NCI-H1436 (cell line): Measurements from ENCODE around the gene SNAPC2.
A peak's percentile ranks its signal among the peaks of the same experiment; 100 is the strongest.

ENCODE experiments used
- DNase-seq: peaks from one replicate; lab custom pipeline; 2025; lab: John Stamatoyannopoulos, UW

SNAPC2 gene, protein sequence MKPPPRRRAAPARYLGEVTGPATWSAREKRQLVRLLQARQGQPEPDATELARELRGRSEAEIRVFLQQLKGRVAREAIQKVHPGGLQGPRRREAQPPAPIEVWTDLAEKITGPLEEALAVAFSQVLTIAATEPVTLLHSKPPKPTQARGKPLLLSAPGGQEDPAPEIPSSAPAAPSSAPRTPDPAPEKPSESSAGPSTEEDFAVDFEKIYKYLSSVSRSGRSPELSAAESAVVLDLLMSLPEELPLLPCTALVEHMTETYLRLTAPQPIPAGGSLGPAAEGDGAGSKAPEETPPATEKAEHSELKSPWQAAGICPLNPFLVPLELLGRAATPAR

DNA sequence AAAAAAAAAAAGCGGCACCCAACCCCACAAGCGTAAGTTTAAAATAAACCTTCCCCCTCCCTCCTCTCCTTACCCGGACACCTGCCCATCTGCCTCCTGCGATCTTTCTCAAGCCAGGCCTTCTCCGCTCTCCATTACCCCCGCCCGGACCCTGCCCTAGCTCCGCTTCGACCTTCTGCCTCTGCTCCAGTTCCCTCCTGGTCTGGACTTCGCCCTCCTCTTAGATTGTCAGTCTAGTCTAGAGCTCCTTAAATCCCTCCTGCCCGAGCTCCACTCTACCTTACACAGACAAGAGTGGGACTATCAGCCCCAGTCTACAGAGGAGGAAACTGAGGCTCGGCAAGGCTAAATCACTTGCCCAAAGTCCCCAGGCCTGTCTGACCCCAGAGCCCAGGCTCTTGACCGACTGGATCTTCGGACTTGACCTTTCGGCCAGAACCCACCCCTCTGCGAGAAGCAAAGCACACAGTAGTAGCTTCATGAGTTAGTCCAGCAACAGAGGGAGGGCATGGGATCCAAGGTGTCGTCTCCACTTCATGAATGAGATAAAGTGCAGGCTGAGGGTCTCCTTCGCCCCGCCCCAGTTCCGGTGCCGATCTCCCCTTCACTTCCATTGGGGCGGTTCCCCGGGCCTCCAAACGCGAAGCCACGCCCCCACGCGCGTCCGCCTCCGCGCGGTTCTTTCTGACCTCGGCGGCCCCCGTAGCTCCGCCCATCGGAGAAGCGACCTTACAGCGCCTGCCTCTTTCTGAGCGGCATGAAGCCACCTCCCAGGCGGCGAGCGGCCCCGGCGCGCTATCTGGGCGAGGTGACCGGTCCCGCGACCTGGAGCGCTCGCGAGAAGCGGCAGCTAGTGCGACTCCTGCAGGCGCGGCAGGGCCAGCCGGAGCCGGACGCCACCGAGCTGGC is at the start of gene SNAPC2:
TSS of gene SNAPC2 (plus strand) at position 729 of the 909 bp plus-strand sequence. CDS start at position 758, 29 bp downstream.
- DNase-seq: peak; percentile 94

- DNase-seq: peak; percentile 86
Measured at GRCh38 chr19:7870571-7871436, 49.3 kb upstream of the SNAPC2 start.

- peak; percentile 96 for DNase-seq
Measured at GRCh38 chr19:7871437-7872305, 48.5 kb upstream of the SNAPC2 start.

GRCh38 chr19:7872306-7873204 is 47.6 kb upstream of the SNAPC2 start:
- no peak for DNase-seq

DNA sequence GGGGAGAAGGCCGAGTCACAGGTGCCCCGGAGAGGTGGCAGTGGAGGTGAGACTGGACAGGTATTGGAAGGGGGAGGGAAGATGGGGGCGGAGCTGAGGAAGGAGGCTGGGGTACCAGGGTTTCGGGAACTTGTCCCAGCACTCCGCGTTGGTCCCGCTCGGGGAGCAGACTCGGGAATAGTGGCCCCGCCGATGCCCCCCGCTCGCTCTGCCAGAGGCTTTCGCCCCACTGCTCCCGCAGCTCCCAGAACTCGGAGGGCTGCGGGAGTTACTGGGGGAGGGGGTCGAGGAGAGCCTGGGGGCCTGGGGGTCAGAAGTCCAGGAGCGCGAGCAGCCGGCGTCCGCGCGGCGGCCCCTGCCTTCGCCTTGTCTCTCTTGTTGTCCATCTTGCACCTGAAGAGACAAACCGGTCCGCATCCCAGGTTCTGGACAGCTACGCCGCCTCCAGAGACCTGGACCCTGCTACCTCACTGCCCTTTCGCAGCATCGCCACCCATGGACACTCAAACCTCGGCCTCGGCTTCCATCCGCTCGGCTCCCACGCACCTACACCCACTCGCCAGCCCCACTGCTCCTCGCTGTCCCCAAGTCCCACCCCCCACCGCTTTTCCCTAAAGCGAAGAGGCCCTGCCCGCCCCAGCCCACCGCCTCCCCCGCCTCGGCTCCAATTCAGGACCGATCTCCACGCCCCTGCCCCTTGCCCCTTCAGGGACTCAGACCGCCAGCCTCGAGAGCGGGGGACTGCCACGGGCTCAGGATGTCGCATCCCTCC is 46.6 kb upstream of the SNAPC2 start:
- no peak for DNase-seq

DNA sequence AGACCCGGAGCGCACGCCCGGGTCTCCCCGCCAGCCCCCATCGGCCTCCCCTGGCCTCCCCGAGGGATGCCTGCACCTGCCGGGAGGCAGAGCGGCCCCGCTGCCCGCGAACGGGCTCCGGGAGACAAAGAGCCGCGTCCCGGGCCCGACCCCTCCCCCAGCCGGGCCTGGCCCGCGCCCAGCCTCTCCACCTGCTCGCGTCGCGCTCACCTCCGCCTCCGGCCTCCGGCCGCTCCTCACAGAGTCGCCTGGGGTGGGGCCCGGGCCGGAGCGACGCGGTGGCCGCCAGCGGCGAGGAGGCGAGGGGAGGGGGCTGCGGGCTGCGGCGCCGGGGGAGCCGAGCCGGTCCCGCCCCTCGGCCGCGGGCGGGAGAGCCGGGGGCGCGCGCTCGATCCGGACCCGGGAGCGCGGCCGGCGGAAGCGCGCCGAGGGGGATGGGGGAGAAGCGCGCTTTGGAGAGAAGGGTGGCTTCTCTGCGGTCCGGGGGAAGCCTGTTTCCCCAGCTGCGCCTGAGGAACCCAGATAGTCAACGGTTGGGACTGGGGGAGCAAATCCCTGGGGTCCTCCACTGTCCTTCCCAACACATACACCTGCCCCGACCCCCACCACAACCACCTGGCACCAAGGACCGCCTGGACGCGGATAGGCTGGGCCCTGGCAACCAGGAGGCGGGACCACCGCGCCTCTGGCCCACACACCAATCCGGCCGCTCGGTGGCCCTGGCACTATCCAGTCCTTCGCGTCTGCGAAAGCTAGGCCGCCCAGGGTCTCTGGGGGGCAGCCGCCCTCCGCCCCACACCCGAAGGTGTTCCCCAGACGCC is 45.9 kb upstream of the SNAPC2 start, which contains the start of gene PRR36:
TSS of gene PRR36 (minus strand) at position 315 of the 821 bp plus-strand sequence. CDS start 701 bp downstream, outside the sequence.
- DNase-seq: peak; percentile 92

DNA sequence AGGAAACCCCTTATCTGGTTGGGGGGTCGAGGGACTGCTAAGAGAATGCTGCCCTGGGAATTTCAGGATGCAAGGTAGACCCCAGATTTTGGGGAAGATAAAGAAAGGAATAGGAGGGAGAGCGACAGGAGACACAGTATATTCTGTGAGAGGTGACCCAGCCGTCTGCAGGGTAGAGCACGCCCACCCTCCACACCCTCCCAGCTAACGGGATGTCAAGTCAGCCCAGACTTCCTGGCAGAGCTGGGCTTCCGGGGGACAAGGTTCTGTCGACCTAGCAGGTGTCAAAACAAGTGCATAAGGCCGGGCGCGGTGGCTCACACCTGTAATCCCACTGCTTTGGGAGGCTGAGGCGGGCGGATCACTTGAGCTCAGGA is 45.3 kb upstream of the SNAPC2 start:
- no peak for DNase-seq

DNA sequence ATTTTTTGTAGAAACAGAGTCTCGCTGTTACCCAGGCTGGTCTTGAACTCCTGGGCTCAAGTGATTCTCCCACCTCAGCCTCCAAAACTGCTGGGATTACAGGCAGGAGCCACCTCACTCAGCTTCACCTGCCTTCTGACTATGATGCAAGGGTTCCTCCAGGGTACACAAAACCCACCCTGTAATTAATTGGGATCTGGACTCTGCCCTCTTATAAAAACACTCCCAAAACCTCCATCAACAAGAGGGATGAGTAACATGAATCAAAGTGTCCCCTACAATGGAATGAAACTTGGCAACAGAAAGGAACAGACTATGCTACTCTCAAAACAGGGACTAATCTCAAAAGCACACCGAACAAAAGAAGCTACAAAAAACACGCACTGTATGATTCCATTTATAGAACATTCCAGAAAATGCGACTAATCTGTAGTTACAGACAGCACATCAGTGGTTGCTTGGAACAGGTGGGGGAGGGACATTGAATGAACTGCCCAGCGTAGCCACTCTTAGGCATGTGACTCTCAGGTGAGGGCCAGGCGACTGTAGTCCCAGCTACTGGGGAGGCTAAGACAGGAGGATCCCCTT is 42.8 kb upstream of the SNAPC2 start:
- DNase-seq: no peak

- DNase-seq: no peak
Measured at GRCh38 chr19:7879111-7879807, 40.9 kb upstream of the SNAPC2 start.

DNA sequence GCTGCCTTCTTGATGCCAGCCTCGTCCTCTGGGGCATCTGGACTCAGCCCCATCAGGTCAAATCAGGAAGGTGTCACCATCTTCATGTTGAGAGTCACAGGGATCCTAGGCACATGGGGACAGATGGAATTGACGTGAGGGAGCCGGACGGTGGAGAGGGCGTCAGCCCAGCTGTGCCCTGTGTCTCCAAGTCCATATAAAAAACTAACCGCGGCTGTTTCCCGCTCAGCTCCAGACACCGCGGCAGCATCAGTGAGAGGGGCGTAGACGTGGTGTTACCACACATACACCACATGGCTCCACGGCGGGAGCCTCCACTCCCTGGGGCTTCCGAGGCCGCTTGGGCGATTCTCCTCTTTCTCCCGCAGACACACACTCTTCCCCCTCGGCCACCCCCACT is 40.3 kb upstream of the SNAPC2 start:
- no peak for DNase-seq

GRCh38 chr19:7881910-7882309 is 38.2 kb upstream of the SNAPC2 start:
- DNase-seq: no peak

DNA sequence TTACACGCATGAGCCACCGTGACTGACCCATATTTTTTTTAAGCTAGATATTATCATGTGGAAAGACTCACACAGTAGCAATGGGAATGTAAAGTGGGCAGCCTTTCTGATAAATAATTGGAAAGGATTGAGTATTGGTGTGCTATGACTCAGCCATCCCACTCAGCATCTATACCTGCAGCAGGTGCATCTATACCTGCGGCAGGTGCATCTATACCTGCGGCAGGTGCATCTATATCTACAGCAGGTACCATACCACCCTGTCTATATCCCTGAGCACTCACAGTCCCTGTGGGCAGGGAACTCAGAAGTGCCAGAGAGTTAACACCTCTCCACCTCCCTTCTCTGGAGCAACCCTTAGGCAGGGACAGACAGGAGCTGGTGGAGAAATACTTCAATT is 37.0 kb upstream of the SNAPC2 start:
- no peak for DNase-seq

DNA sequence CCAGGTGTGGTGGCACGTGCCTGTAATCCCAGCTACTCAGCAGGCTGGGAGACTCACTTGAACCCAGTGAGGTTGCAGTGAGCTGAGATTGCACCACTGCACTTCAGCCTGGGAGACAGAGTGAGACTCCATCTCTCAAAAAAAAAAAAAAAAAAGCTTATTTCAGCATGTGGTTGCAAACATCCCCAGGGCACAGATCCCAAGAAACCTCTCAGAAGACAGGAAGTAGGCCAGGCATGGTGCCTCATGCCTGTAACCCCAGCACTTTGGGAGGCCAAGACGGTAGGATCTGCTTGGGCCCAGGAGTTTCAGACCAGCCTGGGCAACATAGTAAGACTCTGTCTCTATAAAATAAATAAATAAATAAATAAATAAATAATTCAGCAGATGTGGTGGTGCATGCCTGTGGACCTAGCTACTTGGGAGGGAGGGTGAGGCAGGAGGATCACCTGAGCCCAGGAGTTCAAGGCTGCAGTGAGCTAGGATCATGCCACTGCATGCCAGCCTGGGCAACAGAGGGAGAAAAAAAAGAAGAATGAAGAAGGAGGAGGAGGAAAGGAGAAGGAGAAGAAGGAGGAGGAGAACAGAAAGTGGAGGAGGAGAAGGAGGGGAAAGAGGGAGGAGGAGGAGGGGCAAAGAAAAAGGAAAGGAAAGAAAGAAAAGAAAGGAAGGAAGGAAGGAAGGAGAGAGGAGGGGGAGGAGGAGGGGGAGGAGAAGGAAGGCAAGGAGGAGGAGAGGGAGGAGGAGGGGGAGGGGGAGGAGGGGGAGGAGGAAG is 36.2 kb upstream of the SNAPC2 start:
- DNase-seq: no peak

GRCh38 chr19:7885818-7886217 is 34.3 kb upstream of the SNAPC2 start:
- no peak for DNase-seq

DNA sequence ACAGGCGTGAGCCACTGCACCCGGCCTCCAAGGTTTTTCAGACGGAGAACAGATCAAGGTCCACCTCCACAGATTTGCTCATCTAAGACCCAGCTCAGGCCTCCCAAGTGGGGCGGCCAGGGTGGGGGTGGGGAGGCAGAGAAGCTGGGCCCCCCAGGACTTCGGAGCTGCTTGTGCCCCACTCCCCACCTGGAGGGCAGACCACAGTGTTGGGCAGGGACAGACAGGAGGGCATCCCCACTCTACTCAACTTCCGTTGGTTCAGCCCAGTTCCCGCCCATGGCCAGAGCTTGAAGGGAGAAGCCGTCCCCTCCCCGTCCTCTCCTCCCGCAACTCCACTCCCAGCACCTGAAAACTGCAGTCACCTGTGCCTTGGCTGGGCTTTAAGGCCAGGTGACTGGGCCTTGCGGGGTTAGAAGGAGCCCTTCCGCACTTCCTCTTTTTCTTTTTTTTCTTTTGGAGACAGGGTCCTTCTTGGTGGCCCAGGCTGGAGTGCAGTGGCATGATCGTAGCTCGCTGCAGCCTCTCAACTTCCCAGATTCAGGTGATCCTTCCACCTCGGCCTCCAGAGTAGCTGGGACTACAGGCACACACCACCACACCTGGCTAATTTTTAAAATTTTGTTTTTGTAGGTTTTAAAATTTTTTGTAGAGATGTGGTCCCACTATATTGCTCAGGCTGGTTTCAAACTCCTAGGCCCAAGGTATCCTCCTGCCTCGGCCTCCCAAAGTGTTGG is 32.6 kb upstream of the SNAPC2 start:
- DNase-seq: no peak
